Hepatocyte (in vitro differentiated cells): ENCODE data around the gene GRAP2. TPM values are rescaled to one million over a fixed set of nuclear protein-coding genes. Genes with fewer than 3 reads are reported as not detected.
"Not testable (repeated sequence)": the region's sequence is repeated elsewhere in the genome, so short reads cannot be mapped to it uniquely, and the experiment has no call there.

Source experiments
- DNase-seq: peaks from one replicate; pipeline ENCODE4 v3.0.0-alpha.2; 2016; ENCODE audit warnings: low spot score
- H2AFZ ChIP-seq: fragments of 200-600 bp; sonication (generic); 2 replicates; pipeline ENCODE4 v1.6.0; 2016; ENCODE audit warnings: antibody characterized with exemption, mild to moderate bottlenecking
- H3K27ac ChIP-seq: fragments of 200-600 bp; sonication (generic); 2 replicates; pipeline ENCODE4 v1.5.1; 2016; ENCODE audit warnings: mild to moderate bottlenecking
- H3K27me3 ChIP-seq: fragments of 200-600 bp; sonication (generic); 2 replicates; pipeline ENCODE4 v1.6.1; 2016
- H3K36me3 ChIP-seq: fragments of 200-600 bp; sonication (generic); replicated peaks from 2 replicates; pipeline ENCODE4 v1.5.1; 2016; ENCODE audit warnings: low read depth; ENCODE audit not compliant: insufficient read depth
- H3K4me1 ChIP-seq: fragments of 200-600 bp; sonication (generic); 2 replicates; pipeline ENCODE4 v1.5.1; 2016; ENCODE audit warnings: mild to moderate bottlenecking, moderate library complexity; ENCODE audit not compliant: insufficient read depth
- H3K4me2 ChIP-seq: fragments of 200-600 bp; sonication (generic); 2 replicates; pipeline ENCODE4 v1.6.0; 2016
- H3K4me3 ChIP-seq: fragments of 200-600 bp; sonication (generic); 2 replicates; pipeline ENCODE4 v1.5.1; 2016; ENCODE audit warnings: mild to moderate bottlenecking
- H3K79me2 ChIP-seq: fragments of 200-600 bp; sonication (generic); 2 replicates; pipeline ENCODE4 v1.6.0; 2017; ENCODE audit warnings: mild to moderate bottlenecking
- H3K9me2 ChIP-seq: fragments of 200-600 bp; sonication (generic); replicated peaks from 2 replicates; pipeline ENCODE4 v1.6.0; 2017; ENCODE audit warnings: mild to moderate bottlenecking; ENCODE audit not compliant: insufficient read depth
- H3K9me3 ChIP-seq: fragments of 200-600 bp; sonication (generic); 2 replicates; pipeline ENCODE4 v1.5.1; 2016; ENCODE audit warnings: low read depth, mild to moderate bottlenecking
- H4K20me1 ChIP-seq: fragments of 200-600 bp; sonication (generic); 2 replicates; pipeline ENCODE4 v1.6.0; 2016; ENCODE audit warnings: mild to moderate bottlenecking; ENCODE audit not compliant: insufficient read depth, poor library complexity, severe bottlenecking
- CTCF ChIP-seq: fragments of 200-600 bp; sonication (generic); IDR thresholded peaks from 2 replicates; pipeline ENCODE4 v1.5.1; 2016; ENCODE audit warnings: antibody characterized with exemption, mild to moderate bottlenecking; ENCODE audit not compliant: poor library complexity
- EZH2 ChIP-seq: fragments of 200-600 bp; sonication (generic); IDR thresholded peaks from 2 replicates; pipeline ENCODE4 v1.6.1; 2016; ENCODE audit warnings: antibody characterized with exemption, mild to moderate bottlenecking, borderline replicate concordance
- EZH2phosphoT487 ChIP-seq: fragments of 200-600 bp; sonication (generic); IDR thresholded peaks from one replicate; pipeline ENCODE4 v1.6.1; 2018; ENCODE audit warnings: antibody characterized with exemption, mild to moderate bottlenecking, low read depth, moderate library complexity; ENCODE audit not compliant: unreplicated experiment, severe bottlenecking
- WGBS: methylation state at CpG from one replicate; pipeline ENCODE4 v1.1.6; 2016; ENCODE audit warnings: low lambda C conversion rate; ENCODE audit errors: missing lambda C conversion rate; 5-methylcytosine and 5-hydroxymethylcytosine counted together
- polyA plus RNA-seq: library from polyadenylated mRNA; unstranded; fragments of >200 nt; fragmentation: Nextera tagmentation; extraction: Ambion mirVana; gene quantifications from 2 replicates; pipeline ENCODE4 v1.2.1, GENCODE V29; 2016
- total RNA-seq: library from RNA; depleted of rRNA; stranded (reverse); fragments of >200 nt; gene quantifications from 2 replicates; pipeline ENCODE4 v1.2.3, GENCODE V29; 2014

Gene GRAP2
- total and polyA plus RNA-seq, 2 experiments from 2014 or later: 0.51 TPM; not detected in 1

- WGBS: 74% methylated on average over 4 of the region's 4 CpGs
- Histone ChIP-seq H4K20me1 (no peaks in the 10 kb centered on the region), H3K4me2 (no peak overlapping the region), H2AFZ (no peak overlapping the region), H3K9me3 (no peaks in the 10 kb centered on the region), H3K4me1 (no peaks in the 10 kb centered on the region), H3K36me3 (no peaks in the 10 kb centered on the region), H3K27me3 (peaks cover 14% of the 10 kb centered on the region), H3K4me3 (no peak overlapping the region), H3K9me2 (no peaks in the 10 kb centered on the region), H3K79me2 (no peaks in the 10 kb centered on the region), H3K27ac (peak overlapping the region; percentile 37)
- TF ChIP-seq EZH2 (no peak), EZH2phosphoT487 (no peak), CTCF (no peak)
- peak; percentile 49 for DNase-seq
Observed at GRCh38 chr22:39856588-39856987, 44.3 kb upstream of the GRAP2 start.

GRCh38 chr22:39859903-39860588 is 40.8 kb upstream of the GRAP2 start:
- no peaks in the 10 kb centered on the region for H4K20me1 ChIP-seq
- no peaks in the 10 kb centered on the region for H3K9me3 ChIP-seq
- H3K27me3 ChIP-seq: peaks cover 20% of the 10 kb centered on the region
- H3K79me2 ChIP-seq: no peaks in the 10 kb centered on the region
- 82% methylated on average over 7 of the region's 7 CpGs for WGBS
- H3K4me3 ChIP-seq: no peak overlapping the region
- no peak overlapping the region for H3K27ac ChIP-seq
- no peak for TF ChIP-seq EZH2phosphoT487
- no peak for TF ChIP-seq EZH2
- TF ChIP-seq CTCF: no peak
- H3K4me1 ChIP-seq: no peaks in the 10 kb centered on the region
- no peak overlapping the region for H3K4me2 ChIP-seq
- H3K36me3 ChIP-seq: no peaks in the 10 kb centered on the region
- H2AFZ ChIP-seq: no peak overlapping the region
- DNase-seq: no peak
- no peaks in the 10 kb centered on the region for H3K9me2 ChIP-seq

- H2AFZ ChIP-seq: no peak overlapping the region
- H3K9me2 ChIP-seq: no peaks in the 10 kb centered on the region
- no peaks in the 10 kb centered on the region for H3K79me2 ChIP-seq
- DNase-seq: no peak
- H3K4me1 ChIP-seq: no peaks in the 10 kb centered on the region
- peaks cover 1% of the 10 kb centered on the region for H3K27me3 ChIP-seq
- no peak overlapping the region for H3K4me3 ChIP-seq
- no peak overlapping the region for H3K4me2 ChIP-seq
- H3K27ac ChIP-seq: no peak overlapping the region
- TF ChIP-seq EZH2phosphoT487 (no peak), CTCF (no peak), EZH2 (no peak)
- WGBS: 71% methylated on average over 1 of the region's 1 CpG
- H4K20me1 ChIP-seq: no peaks in the 10 kb centered on the region
- no peaks in the 10 kb centered on the region for H3K36me3 ChIP-seq
- no peaks in the 10 kb centered on the region for H3K9me3 ChIP-seq
Observed at GRCh38 chr22:39868741-39869140, 32.1 kb upstream of the GRAP2 start.

- not testable (repeated sequence) for H2AFZ ChIP-seq
- WGBS: 89% methylated on average over 2 of the region's 2 CpGs
Observed at GRCh38 chr22:39869797-39870196, 31.1 kb upstream of the GRAP2 start.

More at GRCh38 chr22:39869797-39870196, 31.1 kb upstream of the GRAP2 start:
- not testable (repeated sequence) for H3K4me3 ChIP-seq, H3K9me2 ChIP-seq, H3K36me3 ChIP-seq, H3K9me3 ChIP-seq, H3K27me3 ChIP-seq, H3K79me2 ChIP-seq, H4K20me1 ChIP-seq, H3K4me1 ChIP-seq, H3K27ac ChIP-seq, H3K4me2 ChIP-seq, DNase-seq
